ENCODE data around the gene GALNT18. TPM values are rescaled to one million over a fixed set of nuclear protein-coding genes. Genes with fewer than 3 reads are reported as not detected.

The GALNT18 gene
- polyA plus RNA-seq, 1 experiment, result 4.8 TPM

DNA sequence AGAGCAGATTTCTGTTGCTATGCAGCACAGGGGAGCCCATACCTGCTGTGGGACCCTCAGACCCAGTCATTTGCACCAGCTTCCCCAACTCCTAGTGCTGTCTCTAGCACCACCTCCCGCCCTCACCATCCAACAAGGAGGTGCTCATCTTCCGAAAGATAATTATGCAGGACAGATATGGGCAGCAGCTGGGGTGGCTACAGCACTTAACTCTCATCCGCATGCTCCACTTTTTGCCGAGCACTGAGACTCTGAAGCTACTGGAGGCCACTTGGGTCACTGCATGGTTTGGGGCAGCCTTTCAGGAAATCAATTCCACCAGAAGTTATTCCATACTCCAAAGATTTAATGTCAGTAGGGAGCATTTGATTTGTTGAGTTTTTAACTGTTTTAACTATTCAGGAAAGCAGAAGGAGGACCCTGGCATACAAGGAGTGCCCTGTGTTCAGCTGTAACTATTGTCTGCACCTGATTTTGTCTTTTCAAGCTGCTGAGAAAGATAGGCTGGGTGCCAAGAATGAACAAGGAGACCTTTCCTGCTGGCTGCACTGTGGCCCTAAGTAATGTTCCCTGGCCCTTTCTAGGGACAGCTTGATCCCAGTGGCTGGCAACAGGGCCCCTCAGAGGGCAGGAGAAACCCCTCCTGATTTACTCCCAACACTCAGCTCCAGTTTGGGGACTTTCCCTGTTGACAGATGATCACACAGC, 201.5 kb downstream of the GALNT18 start:
- POLR2A ChIA-PET, result no interaction called here
- Histone ChIP-seq H3K4me3 (ENCODE audit: low read depth, low read length) (no peak overlapping the region), H3K27ac (ENCODE audit: low read depth, low read length) (no peak overlapping the region), H3K27me3 (ENCODE audit: control insufficient read depth, insufficient read depth, low read length) (no peaks in the 10 kb centered on the region), H3K9me3 (ENCODE audit: control insufficient read depth, insufficient read depth, low read length) (no peaks in the 10 kb centered on the region)
- TF ChIP-seq, protein P1, sequence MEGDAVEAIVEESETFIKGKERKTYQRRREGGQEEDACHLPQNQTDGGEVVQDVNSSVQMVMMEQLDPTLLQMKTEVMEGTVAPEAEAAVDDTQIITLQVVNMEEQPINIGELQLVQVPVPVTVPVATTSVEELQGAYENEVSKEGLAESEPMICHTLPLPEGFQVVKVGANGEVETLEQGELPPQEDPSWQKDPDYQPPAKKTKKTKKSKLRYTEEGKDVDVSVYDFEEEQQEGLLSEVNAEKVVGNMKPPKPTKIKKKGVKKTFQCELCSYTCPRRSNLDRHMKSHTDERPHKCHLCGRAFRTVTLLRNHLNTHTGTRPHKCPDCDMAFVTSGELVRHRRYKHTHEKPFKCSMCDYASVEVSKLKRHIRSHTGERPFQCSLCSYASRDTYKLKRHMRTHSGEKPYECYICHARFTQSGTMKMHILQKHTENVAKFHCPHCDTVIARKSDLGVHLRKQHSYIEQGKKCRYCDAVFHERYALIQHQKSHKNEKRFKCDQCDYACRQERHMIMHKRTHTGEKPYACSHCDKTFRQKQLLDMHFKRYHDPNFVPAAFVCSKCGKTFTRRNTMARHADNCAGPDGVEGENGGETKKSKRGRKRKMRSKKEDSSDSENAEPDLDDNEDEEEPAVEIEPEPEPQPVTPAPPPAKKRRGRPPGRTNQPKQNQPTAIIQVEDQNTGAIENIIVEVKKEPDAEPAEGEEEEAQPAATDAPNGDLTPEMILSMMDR (IDR thresholded peaks at IDR 0.05; ENCODE audit: low read depth, low read length), result no peak
- no peak for DNase-seq (ENCODE audit: low read depth, low spot score)
- CTCF ChIA-PET, result interaction anchor here (1.5 kb wide), 1 partner anchor 367 kb away, joined by 4 read pairs; no protein-coding TSS in a partner anchor

DNA sequence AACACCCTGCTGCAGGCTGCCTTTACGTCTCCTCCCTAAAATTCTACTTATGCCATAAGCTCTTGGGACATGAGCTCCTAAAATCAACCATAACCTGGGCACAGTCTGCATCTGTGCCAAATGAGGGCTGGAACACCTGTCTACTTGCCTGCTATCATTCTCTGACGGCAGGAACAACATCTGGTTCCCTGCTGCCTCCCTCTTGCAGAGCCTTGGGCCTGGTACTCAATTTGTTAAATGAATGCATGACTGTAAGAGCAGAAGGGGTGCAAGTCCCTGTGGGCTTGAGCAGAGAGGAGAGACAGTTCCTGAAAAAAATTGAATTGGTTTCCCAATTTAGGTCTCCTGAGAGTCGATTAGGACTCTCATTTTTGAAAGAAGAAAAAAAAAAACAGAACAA, 202.1 kb downstream of the GALNT18 start:
- POLR2A ChIA-PET, result no interaction called here
- no peaks in the 10 kb centered on the region for H3K9me3 ChIP-seq (ENCODE audit: control insufficient read depth, insufficient read depth, low read length)
- no peaks in the 10 kb centered on the region for H3K27me3 ChIP-seq (ENCODE audit: control insufficient read depth, insufficient read depth, low read length)
- DNase-seq (ENCODE audit: low read depth, low spot score), result no peak
- H3K27ac ChIP-seq (ENCODE audit: low read depth, low read length), result no peak overlapping the region
- TF ChIP-seq, protein P1 (IDR thresholded peaks at IDR 0.05; ENCODE audit: low read depth, low read length), result no peak
- no peak overlapping the region for H3K4me3 ChIP-seq (ENCODE audit: low read depth, low read length)
- CTCF ChIA-PET, result no interaction called here

DNA sequence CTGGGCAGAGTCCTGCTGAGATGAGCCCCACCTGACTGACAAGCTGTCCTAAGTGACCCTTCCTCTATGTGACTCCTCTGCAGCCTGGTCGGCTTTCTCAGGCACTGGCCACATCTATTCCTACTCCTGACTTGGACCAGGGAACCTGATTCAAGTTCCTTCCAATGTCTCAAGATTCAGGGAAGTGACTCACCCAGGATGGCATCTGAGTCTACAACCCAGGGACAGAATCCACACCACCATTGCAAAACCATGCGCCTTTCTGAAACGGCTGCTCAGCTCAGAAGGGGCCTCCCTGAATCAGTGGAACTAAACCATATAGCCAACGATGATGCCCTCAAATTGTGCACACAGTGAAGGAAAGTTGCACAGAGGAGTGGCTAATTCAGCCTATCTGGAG, 204.9 kb downstream of the GALNT18 start:
- TF ChIP-seq, protein P1 (IDR thresholded peaks at IDR 0.05; ENCODE audit: low read depth, low read length), result no peak
- Histone ChIP-seq H3K27me3 (ENCODE audit: control insufficient read depth, insufficient read depth, low read length) (peaks cover 2% of the 10 kb centered on the region), H3K4me3 (ENCODE audit: low read depth, low read length) (no peak overlapping the region), H3K27ac (ENCODE audit: low read depth, low read length) (no peak overlapping the region), H3K9me3 (ENCODE audit: control insufficient read depth, insufficient read depth, low read length) (no peaks in the 10 kb centered on the region)
- POLR2A ChIA-PET, result no interaction called here
- CTCF ChIA-PET, result no interaction called here
- DNase-seq (ENCODE audit: low read depth, low spot score), result no peak

DNA sequence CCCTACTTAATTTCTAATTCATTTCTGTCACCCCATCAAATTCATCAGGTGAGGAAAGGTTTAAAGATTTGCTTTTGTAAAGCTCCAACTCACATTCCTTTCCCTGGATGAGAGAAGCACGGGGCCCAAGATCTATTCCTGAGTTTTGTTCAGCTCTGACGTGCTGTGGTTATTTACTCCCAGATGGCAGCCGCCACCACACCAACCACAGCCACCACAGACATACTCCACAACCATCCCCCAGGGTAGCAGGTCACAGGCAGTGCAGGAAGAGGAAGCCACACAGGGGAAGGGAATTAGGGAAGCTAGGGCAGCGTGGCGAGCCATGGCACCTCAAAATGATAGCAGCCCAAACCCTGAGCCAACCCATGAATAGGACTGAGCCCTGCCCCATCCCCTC, 205.3 kb downstream of the GALNT18 start:
- TF ChIP-seq, protein P1 (IDR thresholded peaks at IDR 0.05; ENCODE audit: low read depth, low read length), result no peak
- no peak overlapping the region for H3K27ac ChIP-seq (ENCODE audit: low read depth, low read length)
- DNase-seq (ENCODE audit: low read depth, low spot score), result no peak
- H3K27me3 ChIP-seq (ENCODE audit: control insufficient read depth, insufficient read depth, low read length), result peaks cover 2% of the 10 kb centered on the region
- no peak overlapping the region for H3K4me3 ChIP-seq (ENCODE audit: low read depth, low read length)
- ChIA-PET POLR2A (no interaction called here), CTCF (no interaction called here)
- H3K9me3 ChIP-seq (ENCODE audit: control insufficient read depth, insufficient read depth, low read length), result no peaks in the 10 kb centered on the region

DNA sequence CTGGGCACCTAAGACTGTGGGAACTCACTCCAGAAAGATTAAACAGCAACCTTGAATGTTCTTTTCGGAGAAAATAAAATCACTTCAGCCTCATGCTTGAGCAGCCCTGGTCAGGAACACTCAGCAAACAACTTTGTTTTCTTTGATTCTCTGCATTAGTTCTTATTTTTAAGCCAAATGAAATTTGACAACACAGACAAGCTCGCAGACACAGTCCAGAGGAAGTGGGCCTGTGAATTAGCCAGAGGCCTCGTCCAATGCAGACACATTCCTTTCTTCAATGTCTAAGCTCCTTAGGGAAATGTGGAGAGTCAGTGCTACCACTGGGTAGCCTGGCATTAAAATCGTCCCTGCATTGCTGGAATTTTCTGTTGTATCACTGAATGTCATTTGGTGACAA, 205.9 kb downstream of the GALNT18 start:
- POLR2A ChIA-PET, result no interaction called here
- Histone ChIP-seq H3K27me3 (ENCODE audit: control insufficient read depth, insufficient read depth, low read length) (peaks cover 2% of the 10 kb centered on the region), H3K9me3 (ENCODE audit: control insufficient read depth, insufficient read depth, low read length) (no peaks in the 10 kb centered on the region), H3K27ac (ENCODE audit: low read depth, low read length) (no peak overlapping the region), H3K4me3 (ENCODE audit: low read depth, low read length) (no peak overlapping the region)
- TF ChIP-seq, protein P1 (IDR thresholded peaks at IDR 0.05; ENCODE audit: low read depth, low read length), result no peak
- no peak for DNase-seq (ENCODE audit: low read depth, low spot score)
- CTCF ChIA-PET, result no interaction called here

All from AG04450 (cell line).